ENCODE measurements around the gene CARS1. TPM values are rescaled to one million over a fixed set of nuclear protein-coding genes. Genes with fewer than 3 reads are reported as not detected.

Gene CARS1
- total and polyA plus RNA-seq, 2 of the 8 experiments (the other 6 are each of a cell fraction or from before 2014, with no cell fraction given): 44.1 to 100 TPM

GRCh38 chr11:2954263-2954662 lies 103.0 kb downstream of the CARS1 start (continued):
- TF ChIP-seq CHD7 (IDR thresholded peaks at IDR 0.05; ENCODE audit: insufficient replicate concordance, low read length): no peak
- no peak for TF ChIP-seq RBBP5 (IDR thresholded peaks at IDR 0.05; ENCODE audit: borderline replicate concordance, low read depth, low read length)
- TF ChIP-seq, protein P1, sequence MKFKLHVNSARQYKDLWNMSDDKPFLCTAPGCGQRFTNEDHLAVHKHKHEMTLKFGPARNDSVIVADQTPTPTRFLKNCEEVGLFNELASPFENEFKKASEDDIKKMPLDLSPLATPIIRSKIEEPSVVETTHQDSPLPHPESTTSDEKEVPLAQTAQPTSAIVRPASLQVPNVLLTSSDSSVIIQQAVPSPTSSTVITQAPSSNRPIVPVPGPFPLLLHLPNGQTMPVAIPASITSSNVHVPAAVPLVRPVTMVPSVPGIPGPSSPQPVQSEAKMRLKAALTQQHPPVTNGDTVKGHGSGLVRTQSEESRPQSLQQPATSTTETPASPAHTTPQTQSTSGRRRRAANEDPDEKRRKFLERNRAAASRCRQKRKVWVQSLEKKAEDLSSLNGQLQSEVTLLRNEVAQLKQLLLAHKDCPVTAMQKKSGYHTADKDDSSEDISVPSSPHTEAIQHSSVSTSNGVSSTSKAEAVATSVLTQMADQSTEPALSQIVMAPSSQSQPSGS (IDR thresholded peaks at IDR 0.05; ENCODE audit: low read length): no peak
- TF ChIP-seq POLR2AphosphoS5 (IDR thresholded peaks at IDR 0.05; ENCODE audit: low read depth, low read length): no peak
- no peak for TF ChIP-seq EP300 (IDR thresholded peaks at IDR 0.05; ENCODE audit: borderline replicate concordance in 1 of 2, low read depth in 2 of 2, low read length in 2 of 2)
- TF ChIP-seq SP1 (IDR thresholded peaks at IDR 0.05; ENCODE audit: low read depth, low read length): no peak
- TF ChIP-seq CREB1 (IDR thresholded peaks at IDR 0.05): no peak
- no peak for TF ChIP-seq JUND (IDR thresholded peaks at IDR 0.05; ENCODE audit: low read length)
- no peak for TF ChIP-seq POLR2A (IDR thresholded peaks at IDR 0.05; ENCODE audit: control extremely low read depth in 1 of 2, low read depth in 2 of 2, low read length in 2 of 2)
- no peak for TF ChIP-seq CHD2 (IDR thresholded peaks at IDR 0.05; ENCODE audit: low read length)
- no peak for TF ChIP-seq TAF7 (optimal IDR thresholded peaks at IDR 0.05; ENCODE audit: borderline replicate concordance, low read depth, low read length)
